DMS153 (cell line): ENCODE measurements around the gene C19orf25.

Source experiments
- DNase-seq: peaks from one replicate; lab custom pipeline; 2025; lab: John Stamatoyannopoulos, UW

The C19orf25 gene

GRCh38 chr19:1496714-1497577 is 17.9 kb upstream of the C19orf25 start:
- no peak for DNase-seq

- no peak for DNase-seq
These were observed 17.0 kb upstream of the C19orf25 start for GRCh38 chr19:1495799-1496713.

DNA sequence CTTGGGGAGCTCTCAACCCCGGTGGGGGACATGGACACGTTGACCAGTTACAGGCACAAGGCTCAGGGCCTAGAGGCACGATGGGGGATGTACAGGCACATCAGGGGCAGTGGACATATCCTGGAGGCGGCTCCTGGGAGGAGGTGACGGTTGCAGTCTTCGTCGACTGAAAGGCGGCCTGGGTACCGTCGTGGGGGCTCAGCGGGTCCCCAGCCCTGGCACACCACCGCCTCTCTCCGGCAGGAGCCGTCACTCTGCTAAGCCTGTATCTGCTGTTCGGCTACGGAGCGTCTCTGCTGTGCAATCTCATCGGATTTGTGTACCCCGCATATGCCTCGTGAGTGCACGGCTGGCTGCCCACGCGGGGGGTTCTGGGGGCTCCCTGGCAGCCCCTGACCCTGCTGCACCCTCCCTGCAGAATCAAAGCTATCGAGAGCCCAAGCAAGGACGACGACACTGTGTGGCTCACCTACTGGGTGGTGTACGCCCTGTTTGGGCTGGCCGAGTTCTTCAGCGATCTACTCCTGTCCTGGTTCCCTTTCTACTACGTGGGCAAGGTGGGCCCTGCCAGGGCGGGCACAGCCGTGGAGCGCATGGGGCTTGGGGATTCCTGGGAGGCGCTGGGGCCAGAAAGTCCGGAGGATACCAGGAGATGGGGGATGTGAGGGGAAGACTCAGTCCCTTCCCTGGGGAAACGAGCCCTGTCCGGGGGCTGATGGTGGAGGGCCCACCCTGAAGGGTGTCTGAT is 16.2 kb upstream of the C19orf25 start:
- no peak for DNase-seq

- no peak for DNase-seq
These were observed 15.2 kb upstream of the C19orf25 start for GRCh38 chr19:1494115-1494815.

DNA sequence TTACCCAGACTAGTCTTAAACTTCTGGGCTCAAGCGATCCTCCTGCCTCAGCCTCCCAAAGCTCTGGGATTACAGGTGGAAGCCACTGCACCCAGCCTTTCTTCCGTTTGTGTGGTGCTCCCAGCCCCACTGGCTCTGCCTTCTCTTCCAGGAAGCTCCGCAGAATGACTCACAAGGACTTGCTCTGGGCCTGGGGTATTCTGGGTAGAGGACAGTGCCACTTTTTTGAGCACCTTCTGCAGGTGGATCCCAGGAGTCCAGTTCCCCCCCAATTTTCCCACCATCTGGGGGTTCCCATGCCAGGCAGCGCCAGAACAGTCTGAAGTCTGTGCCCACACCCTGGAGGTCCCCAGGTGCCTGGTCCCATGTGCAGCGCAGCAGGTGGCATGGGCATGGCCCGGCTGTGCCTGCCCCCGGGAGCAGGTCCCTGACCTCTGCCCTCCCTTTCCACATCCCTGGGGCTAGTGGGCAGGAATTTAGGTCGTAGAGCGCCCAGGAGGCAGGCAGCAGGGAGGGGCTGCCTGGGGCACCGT is 13.5 kb upstream of the C19orf25 start:
- DNase-seq = no peak

GRCh38 chr19:1491849-1492170 is 12.8 kb upstream of the C19orf25 start:
- no peak for DNase-seq

DNA sequence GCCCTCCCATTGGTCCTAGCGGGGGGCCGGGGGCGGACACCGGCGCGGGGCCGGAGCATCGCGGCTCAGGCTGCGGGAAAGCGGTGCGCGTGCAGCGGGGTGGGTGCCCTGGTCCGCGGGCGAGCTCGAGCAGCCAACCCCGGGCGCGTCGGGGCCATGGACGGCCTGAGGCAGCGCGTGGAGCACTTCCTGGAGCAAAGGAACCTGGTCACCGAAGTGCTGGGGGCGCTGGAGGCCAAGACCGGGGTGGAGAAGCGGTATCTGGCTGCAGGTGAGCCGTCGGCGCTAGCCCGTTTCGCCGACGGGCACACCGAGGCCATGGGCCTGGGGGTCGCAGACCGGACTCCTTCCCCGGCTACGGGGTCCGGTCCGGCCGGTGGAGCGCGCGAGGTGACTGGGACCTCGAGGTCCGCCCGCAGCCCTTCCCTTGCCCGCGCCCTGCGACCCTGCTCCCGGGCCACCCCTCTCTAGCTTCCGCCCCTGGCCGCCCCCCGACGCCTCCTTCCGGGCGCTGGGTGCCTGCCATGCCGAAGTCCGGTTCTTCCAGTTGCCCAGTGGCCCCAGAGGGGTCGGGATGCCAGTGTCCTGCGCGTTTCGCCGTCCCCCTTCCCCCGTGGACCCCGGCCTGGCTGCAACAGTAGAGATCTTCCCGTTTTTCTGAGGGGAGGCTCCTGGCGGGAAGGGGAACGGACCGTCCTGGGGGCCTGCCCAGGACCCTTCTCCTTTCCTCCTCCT is 12.3 kb upstream of the C19orf25 start, which contains the start of gene REEP6:
Gene REEP6 (plus strand): TSS at position 68 of the 735 bp plus-strand sequence. CDS start 89 bp downstream, at position 157.
- no peak for DNase-seq

DNA sequence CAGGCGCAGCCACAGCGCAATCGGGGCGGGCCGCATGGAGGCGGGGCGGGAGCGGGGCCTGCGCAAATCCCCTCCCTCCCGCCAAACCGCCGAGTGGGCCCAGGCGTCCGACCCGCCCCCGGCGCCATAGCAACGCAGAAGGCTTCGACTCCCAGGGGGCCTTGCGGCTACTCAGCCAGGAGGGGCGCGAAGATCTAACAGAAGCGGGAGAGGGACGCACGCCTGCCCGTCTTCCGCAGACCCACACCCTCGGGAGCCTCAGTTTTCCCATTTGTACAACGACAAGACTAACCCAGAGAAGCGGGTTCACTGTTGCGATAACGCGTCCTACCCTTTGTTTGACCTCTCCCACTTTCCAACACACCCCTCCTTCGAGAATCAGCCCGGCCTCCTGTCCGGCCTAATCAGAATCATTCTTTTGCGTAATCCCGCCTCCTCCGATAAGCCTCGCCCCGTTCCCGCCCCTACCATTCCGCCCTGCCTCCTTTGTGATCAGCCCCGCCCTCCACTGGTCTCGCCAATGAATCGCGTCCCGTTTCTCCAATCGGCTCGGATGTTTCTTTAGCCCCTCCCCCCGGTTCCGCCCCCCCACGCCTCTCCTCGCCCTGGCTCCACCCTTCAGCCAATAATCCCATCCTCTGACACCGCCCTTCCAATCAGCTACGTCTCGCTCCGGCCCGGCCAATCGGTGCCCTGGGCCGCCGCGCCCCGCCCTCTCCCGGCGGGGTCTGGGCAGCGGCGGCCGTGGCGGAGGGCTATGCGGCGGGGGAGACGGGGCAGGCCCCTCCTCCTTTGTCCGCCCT is 11.5 kb upstream of the C19orf25 start, which contains the start of gene PCSK4:
Gene PCSK4 (minus strand): TSS at position 40 of the 803 bp plus-strand sequence. CDS start 4 bp downstream, at position 36.
- peak; percentile 88 for DNase-seq

DNA sequence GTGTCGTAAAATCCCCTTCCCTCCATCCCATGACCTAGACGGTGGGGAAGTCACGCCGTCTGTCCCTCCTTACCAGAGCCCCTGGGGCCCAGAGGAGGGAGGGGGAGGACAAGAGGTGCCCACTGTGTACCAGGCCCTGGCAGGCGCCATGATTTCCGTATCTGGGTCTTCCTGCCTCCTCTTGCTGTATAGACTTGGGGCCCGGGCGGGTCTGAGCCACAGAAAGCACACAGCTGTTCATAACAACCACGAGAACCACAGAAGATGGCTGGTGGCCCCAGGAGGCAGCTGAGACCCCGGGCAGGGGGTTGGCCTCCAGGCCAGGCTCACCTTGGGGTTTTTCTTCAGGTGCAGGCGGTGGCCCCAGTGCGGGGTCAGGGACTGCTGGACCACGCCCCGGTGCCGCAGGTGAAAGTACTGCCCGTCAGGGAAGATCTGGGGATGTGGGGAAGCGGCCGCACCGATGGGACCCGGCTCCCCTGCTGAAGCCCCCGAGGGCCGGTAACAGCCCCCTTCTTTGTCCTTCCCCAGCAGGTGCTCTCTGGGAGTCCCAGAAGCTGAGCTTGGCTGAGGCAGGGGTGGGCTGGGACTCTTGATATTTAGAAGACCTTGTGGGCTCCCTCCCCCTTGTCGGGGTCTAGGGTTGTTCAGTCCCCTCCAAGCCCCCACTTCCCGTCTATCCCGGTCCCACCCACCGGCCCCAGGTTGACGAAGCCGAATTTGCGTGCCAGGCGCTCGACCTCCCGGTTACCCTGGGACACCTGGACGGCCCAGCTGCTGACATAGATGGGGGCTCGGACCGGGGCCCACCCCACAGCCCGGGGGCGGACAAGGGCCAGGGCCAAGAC is 10.7 kb upstream of the C19orf25 start:
- DNase-seq = no peak

DNA sequence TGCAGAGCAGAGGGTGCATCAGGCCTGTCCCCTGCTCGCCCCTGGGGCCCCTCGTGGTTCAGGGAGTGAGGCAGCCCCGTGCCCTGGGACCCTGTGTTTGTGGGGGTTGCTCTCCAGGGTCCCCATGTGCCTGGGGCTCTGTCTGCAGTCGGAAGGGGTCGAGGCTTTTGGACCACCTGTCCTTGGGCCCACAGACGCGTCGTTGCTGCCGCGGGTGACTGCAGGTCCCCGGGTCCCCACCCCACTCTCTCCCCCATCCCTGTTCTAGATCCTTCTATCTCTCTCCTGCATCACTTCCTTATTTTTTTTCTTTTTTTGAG is 9.2 kb upstream of the C19orf25 start:
- DNase-seq = no peak

GRCh38 chr19:1487576-1488281 is 8.7 kb upstream of the C19orf25 start:
- DNase-seq = no peak

GRCh38 chr19:1486720-1487575 is 7.9 kb upstream of the C19orf25 start:
- no peak for DNase-seq

- no peak for DNase-seq
These were observed 5.0 kb upstream of the C19orf25 start for GRCh38 chr19:1483979-1484428.

DNA sequence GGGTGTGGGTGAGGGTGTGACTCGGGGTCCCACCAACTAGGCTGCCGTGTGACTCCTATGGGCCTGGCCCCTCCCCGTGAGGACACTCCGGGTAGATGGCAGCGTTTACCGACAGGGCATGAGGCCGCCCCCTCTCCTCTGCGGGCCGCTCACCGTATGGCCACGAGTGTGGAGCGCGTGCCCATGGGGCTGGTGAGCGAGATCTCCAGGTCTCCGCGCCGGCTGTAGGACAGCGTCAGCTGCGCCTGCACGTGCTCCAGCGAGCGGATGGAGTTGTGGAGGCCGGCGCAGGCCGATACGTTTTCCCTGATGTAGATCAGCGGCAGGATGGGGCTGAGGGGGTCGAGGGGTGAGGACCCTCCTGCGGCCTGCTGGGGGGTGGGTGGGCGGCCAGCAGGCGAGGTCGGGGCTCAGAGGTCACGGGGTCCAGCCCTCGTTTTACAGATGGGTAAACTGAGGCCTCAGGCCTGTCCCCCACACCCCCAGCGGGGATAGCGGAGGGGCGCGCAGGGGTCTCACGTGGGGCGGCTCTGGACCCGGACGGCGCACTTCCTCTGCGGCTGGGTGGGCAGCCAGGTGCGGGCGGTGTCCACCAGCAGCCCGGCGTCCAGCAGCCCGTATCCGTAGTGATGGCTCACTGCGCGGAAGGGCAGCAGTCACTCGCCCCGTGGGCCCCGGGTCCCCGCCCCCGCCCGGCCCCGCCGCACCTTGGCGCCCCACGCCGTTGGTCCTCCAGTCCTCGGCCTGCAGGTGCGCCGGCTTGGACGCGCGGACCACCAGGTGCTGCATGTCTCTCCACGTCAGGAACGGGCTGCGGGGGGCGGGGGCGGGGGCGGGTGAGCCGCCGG is 4.3 kb upstream of the C19orf25 start:
- no peak for DNase-seq

GRCh38 chr19:1482361-1483130 is 3.5 kb upstream of the C19orf25 start:
- DNase-seq = no peak
